22Rv1 (cell line): Measurements from ENCODE around the gene CRX.
"Not testable (repeated sequence)": the region's sequence is repeated elsewhere in the genome, so short reads cannot be mapped to it uniquely, and the experiment has no call there.

Experiments used
- H3K27ac ChIP-seq: fragments of 450-650 bp; 2 replicates; pipeline ENCODE4 v1.5.1; 2017
- ZFX ChIP-seq: fragments of 450-650 bp; IDR thresholded peaks from 2 replicates; pipeline ENCODE4 v1.6.1; 2017; ENCODE audit warnings: antibody characterized with exemption, borderline replicate concordance
- TF ChIP-seq, protein P1 (sequence below): fragments of 450-650 bp; IDR thresholded peaks from 2 replicates; pipeline ENCODE4 v1.5.1; 2017; ENCODE audit warnings: mild to moderate bottlenecking

Gene CRX

DNA sequence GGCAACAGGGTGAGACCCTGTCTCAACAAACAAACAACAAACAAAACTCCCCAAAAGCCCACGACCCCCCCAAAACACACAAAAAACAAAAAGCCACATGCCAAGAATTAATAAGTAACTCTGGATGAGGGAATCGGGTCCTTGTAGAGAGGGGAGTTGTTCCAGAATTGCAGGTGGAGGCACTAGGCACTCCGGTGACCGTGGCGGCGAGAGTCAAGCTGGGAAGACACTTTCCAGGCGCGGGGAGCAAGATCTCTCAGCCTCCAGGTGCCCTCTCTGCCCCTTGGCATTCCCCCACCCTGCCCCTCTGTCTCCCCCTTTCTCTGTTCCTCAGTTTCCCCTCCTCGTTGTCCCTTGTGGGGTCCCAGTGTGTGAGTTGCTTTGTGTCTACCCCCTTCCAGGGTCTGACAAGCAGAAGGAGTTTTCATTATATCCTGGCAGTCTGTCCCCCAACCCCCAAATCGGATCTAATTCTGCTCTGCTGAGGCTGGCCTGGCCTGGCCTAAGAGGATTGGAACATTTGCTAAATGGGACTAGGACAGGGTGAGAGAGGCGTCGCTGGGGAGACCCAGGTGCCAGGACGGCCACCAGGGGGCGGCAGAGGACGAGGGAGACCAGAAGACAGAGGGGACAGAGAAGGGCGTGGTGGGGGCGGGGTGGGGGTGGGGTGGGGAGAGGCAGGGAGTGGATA is 8.3 kb upstream of the CRX start:
- no peak overlapping the region for H3K27ac ChIP-seq
- TF ChIP-seq, protein P1, sequence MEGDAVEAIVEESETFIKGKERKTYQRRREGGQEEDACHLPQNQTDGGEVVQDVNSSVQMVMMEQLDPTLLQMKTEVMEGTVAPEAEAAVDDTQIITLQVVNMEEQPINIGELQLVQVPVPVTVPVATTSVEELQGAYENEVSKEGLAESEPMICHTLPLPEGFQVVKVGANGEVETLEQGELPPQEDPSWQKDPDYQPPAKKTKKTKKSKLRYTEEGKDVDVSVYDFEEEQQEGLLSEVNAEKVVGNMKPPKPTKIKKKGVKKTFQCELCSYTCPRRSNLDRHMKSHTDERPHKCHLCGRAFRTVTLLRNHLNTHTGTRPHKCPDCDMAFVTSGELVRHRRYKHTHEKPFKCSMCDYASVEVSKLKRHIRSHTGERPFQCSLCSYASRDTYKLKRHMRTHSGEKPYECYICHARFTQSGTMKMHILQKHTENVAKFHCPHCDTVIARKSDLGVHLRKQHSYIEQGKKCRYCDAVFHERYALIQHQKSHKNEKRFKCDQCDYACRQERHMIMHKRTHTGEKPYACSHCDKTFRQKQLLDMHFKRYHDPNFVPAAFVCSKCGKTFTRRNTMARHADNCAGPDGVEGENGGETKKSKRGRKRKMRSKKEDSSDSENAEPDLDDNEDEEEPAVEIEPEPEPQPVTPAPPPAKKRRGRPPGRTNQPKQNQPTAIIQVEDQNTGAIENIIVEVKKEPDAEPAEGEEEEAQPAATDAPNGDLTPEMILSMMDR = peak; percentile 82
- no peak for TF ChIP-seq ZFX

DNA sequence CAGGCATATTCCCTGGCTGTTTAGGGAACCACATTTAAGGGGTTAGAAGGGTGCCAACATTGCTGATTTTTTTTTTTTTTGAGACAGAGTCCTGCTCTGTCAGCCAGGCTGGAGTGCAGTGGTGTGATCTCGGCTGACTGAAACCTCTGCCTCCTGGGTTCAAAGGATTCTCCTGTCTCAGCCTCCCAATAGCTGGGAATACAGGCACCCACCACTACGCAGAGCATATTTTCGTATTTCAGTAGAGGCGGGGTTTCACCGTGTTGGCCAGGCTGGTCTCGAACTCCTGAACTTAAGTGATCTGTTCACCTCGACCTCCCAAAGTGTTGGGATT is 7.8 kb upstream of the CRX start:
- TF ChIP-seq, protein P1 = peak; percentile 59
- no peak for TF ChIP-seq ZFX
- no peak overlapping the region for H3K27ac ChIP-seq

DNA sequence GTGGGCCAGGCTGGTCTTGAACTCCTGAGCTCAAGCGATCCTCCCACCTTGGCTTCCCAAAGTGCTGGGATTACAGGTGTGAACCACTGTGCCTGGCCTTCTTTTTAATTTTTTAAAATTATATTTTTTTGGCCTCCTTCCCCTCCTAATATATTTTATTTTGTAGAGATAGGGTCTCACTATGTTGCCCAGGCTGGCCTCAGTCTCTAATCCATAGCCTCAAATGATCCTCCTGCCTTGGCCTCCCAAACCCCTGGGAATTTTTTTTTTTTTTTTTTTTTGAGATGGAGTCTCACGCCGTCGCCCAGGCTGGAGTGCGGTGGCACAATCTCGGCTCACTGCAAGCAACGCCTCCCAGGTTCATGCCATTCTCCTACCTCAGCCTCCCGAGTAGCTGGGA is 5.5 kb upstream of the CRX start:
- H3K27ac ChIP-seq = not testable (repeated sequence)

DNA sequence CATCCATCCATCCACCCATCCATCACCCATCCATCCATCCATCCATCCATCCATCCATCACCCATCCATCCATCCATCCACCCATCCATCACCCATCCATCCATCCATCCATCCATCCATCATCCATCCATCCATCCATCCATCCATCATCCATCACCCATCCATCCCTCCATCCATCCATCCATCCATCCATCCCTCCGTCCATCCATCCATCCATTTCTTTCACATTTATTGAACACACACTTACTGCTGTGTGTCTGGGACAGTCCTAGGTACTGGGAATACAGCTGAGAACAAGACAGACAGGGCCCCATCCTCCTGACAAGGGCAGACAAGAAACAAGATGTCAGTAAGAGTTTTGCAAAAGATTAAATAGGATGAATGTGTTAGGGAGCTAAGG is 3.5 kb upstream of the CRX start:
- H3K27ac ChIP-seq = not testable (repeated sequence)

DNA sequence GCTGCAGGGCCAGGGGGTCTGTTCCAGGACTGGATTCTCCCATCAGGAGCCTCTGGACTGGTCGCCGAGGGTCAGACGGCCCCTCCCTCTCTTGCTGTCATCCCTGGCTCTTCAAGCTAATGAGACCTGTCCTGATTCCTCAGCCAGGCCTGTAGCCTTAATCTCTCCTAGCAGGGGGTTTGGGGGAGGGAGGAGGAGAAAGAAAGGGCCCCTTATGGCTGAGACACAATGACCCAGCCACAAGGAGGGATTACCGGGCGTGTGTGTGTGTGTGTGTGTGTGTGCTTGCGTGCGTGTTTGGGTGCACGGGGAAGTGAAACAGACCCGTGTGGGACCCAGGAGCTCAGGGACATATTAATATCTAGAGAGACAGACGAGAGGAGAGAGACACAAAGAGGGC is 1.9 kb upstream of the CRX start:
- TF ChIP-seq ZFX = no peak
- TF ChIP-seq, protein P1 = no peak
- no peak overlapping the region for H3K27ac ChIP-seq

DNA sequence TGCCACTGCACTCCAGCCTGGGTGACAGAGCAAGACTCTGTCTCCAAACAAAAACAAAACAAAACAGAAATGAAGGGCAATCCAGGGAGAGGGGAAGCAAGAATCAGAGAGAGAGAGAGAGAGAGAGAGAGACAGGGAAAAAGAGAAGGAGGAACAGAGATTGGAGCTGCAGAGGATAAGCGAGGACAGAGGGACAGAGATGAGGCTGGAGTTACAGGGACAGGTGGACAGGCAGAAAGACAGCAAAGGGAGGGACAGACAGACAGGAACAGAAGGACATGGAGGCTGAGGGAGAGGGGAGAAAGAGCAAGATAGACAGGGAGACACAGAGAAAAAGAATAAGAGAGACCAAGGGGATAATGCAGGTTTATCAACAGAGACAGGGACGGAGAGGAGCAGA is 1.3 kb upstream of the CRX start:
- no peak overlapping the region for H3K27ac ChIP-seq
- TF ChIP-seq, protein P1 = no peak
- no peak for TF ChIP-seq ZFX

DNA sequence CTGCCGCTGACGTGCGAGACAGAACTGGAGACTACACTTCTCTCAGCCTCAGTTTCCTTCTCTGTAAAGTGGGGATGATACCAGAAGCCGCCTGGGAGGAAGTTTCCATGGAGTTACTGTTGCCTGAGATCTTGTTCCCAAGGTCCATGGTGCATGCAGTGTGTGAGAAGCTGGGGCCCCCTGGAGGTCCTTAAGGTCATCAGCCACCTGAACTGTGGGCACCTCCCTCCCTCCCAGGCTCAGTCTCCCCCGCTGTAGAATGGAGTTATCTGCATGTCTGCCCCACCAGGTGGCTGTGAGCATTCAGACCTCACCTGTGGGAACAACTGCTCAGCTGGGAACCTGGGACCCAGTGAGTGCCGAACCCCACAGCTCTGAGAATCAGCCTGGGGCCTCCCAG is 2.7 kb downstream of the CRX start:
- no peak overlapping the region for H3K27ac ChIP-seq
- TF ChIP-seq, protein P1 = no peak
- no peak for TF ChIP-seq ZFX

DNA sequence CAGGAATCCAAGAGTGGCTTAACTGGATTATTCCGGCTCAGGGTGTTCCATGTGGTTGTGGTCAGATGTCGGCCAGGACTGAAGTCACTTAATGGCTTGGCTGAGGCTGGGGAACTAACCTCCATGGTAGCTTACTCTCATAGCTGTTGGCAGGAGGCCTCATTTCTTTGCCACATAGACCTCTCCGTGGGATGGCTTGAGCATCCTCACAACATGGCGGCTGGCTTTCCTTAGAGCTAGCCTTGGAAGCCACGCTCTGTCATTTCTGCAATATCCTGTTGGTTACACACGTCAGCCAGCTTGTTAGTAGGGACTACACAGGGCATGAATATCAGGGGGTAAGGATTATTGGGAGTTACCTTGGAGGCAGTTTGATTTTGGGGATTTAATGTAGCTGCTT is 5.1 kb downstream of the CRX start:
- no peak overlapping the region for H3K27ac ChIP-seq
- no peak for TF ChIP-seq ZFX

DNA sequence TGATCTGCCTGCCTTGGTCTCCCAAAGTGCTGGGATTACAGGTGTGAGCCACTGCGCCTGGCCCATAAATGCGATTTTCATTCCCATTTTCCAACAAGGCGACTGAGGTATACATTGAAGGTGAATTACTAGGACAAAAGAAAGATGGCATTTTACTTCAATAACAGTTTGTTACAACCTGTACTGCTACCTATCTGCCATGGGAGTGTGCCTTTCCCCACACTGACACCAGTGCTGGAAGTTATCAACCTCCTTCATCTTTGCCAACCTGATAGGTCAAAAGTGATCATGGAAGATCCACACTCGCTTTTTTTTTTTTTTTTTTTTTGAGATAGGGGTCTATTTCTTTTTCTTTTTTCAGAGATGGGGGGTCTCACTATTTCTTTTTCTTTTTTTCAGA is 11.0 kb downstream of the CRX start:
- no peak for TF ChIP-seq ZFX
- TF ChIP-seq, protein P1 = no peak
- H3K27ac ChIP-seq = no peak overlapping the region
